GM18907 (cell line): ENCODE measurements around the gene NFIC.

Experiments used
- ATAC-seq: cut with Tn5 transposase; IDR thresholded peaks from one replicate; pipeline ENCODE4 v1.9.1; 2021; ENCODE audit warnings: mild to moderate bottlenecking, moderate library complexity; ENCODE audit not compliant: unreplicated experiment

NFIC gene

DNA sequence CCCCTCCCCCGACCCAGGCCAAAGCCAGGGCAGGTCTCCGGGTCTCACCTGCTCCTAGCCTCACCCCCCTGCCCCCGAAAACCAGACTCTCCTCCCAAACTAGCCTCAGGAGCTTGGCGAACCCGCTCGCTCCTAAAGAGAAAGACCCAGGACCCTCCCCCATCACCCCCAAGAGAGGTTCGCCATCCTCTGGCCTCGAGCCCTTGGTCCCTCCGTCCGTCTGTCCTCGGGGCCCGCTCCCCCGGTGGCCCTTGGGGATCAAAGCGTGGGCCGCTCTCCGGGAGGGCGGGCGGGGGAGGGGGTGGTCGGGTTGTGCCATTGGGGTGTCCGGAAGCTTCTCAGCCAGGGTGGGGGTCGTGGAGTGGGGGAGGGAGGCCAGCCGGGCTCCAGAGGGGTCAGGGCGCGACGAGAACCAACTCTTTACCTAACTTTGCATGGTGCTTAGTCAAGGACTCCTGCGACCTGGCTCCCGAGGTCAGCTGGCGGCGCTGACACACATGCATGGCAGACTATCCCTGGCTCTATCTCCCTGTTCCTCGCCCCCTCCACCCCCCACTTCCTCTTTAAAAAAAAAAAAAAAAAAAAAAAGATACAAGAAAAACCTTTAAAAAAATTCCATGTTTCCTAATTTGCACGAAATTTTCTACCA, 98.3 kb downstream of the NFIC start:
- ATAC-seq = no peak

GRCh38 chr19:3465552-3465951, 99.2 kb downstream of the NFIC start:
- ATAC-seq = no peak

- ATAC-seq = no peak
These were observed 100.3 kb downstream of the NFIC start for GRCh38 chr19:3466635-3467034.

GRCh38 chr19:3467437-3468198, 101.2 kb downstream of the NFIC start:
- ATAC-seq = no peak

DNA sequence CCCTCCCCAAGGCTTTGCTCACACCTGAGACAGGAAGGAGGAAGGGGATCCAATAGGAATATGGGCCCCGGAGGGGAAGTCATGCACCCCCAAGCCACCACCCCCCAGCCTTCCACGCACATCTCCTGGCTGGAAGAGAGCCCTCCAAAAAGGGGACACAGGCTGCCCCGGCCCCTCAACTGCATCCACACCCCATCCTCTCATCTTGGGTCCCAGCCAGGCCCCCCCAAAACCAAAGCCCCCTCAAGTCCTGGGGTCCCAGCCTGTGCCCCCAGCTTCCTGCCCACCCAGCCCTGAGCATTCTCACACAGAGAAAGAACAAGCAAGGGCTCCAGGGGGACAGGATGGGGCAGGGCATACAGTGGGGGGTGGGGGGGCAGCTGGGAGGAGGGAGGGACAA, 101.8 kb downstream of the NFIC start:
- ATAC-seq = no peak

GRCh38 chr19:3469638-3470499, 103.5 kb downstream of the NFIC start:
- ATAC-seq = no peak

DNA sequence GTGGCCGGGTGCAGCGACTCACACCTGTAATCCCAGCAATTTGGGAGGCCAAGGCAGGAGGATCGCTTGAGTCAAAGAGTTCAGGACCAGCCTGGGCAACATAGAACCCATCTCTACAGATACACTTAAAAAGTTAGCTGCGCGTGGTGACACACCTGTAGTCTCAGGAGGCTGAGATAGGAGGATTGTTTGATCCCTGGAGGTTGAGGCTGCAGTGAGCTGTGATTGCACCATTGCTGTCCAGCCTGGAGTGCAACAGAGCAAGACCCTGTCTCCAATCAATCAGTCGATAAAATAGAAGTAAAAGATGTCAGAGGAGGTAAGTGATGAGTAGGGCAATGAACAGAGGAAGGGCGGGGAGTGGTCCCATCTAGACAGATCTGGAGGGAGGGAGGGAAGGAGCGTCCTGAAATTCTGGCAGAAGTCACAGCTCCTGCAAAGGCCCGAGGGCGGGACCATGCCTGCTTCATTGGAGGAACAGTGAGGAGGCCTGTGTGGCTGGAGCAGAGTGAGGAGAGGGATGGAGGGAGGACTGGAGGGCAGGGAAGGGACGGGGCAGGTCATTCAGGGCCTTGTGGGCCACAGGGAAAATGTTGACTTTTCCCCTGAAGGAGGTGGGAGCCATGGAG, 104.2 kb downstream of the NFIC start:
- no peak for ATAC-seq

DNA sequence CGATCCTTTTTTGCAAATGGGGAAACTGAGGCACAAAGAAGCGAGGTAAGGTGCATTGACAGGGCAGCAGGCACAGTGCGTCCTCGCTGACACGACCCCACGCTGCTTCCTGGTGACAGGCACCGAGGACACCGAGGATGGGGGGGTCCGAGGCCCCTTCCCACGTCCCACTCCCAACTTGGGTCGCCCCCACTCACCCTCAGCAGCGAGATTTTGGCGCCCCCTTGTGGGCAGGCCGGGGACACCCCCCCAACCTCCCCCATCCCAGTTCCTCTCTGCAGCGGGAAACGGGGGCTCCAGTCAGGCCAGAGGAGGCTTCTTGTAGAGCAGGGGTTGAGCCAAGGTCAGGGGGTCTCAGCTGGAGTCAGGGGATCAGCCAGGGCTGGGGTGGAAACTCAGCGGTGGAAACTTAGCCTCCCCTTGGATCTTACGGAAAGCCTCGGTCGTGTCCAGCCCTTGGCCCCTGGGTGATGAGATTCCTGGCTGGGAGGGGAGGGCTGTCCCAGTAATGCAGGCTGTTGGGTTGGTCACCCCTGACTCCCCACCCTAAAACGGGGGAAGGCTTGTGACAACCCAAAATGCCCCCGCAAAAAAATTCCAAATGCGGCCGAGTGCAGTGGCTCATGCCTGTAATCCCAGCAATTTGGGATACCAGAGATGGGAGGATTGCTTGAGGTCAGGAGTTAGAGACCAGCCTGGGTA, 105.7 kb downstream of the NFIC start:
- ATAC-seq = no peak

DNA sequence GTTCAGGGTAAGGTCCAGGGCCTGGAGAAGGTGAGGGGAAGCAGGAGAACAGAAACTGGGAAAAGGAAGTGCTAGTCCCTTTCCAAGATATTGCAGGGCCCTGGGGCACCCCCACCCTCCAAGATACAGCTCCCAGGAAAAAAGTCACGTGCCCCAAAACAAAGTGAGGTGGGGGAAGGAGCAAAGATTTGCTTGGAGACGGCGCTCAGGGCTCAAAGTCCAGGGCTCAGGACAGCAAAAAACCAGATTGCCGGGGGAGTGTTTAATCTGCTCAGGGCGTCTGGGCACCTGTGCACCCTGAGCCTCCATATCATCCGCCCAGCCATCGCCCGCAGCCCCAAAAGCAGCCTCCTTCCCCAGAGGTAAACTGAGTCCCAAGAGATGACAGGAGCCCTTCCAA, 107.6 kb downstream of the NFIC start:
- ATAC-seq = no peak

- no peak for ATAC-seq
These were observed 108.2 kb downstream of the NFIC start for GRCh38 chr19:3474614-3475013.

- ATAC-seq = no peak
These were observed 109.1 kb downstream of the NFIC start for GRCh38 chr19:3475449-3475848.

GRCh38 chr19:3476830-3477229, 110.4 kb downstream of the NFIC start:
- ATAC-seq = no peak

DNA sequence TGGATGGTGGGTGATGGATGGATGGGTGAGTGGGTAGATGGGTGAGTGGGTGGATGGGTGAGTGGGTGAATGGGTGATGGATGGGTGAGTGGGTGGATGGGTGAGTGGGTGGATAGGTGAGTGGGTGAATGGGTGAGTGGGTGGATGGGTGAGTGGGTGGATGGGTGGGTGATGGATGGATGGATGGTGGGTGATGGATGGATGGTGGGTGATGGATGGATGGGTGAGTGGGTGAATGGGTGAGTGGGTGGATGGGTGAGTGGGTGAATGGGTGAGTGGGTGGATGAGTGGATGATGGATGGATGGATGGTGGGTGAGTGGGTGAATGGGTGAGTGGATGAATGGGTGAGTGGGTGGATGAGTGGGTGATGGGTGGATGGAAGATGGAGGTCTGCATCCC, 111.1 kb downstream of the NFIC start:
- no peak for ATAC-seq

- no peak for ATAC-seq
These were observed 111.6 kb downstream of the NFIC start for GRCh38 chr19:3477951-3478350.

DNA sequence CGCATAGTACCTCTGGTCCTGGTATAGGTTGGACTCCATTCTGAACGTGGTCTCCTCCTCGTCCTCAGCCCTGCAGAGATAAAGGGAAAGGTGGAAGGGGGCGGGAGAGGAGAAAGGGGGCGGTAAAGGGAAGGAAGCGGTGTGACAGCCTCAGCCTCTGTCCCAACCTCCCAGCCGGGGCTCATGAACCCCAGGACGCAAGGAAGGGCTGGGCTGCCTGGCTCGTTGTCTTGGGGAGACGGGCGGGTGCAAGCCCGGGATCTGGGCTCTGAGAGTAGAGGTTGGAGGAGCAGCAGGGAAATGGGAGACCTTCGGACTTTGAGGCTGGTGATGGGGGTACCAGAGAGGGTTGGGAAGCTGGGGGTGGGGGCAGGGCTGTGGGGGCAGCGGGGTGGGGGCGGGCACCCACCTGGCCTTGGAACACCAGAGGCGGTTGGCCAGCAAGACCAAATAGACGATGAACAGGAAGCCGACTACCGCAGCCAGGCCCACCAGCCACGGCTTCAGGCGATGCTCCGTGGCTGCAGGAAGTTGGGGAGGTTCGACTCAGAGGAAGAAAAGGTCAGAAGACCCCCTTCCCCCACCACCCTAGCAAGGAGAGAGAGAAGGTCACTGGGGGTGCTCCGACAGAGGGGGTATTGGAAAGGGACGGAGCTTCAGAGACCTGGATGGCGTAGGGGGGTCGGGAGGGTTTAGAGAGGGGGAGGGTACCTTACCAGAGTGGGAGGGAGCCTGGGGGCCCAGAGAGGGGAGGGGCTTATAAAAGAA, 112.2 kb downstream of the NFIC start:
- no peak for ATAC-seq

GRCh38 chr19:3479177-3479833, 112.9 kb downstream of the NFIC start:
- ATAC-seq = no peak

GRCh38 chr19:3479834-3480215, 113.4 kb downstream of the NFIC start:
- ATAC-seq = no peak

- no peak for ATAC-seq
These were observed 114.2 kb downstream of the NFIC start, which contains the start of gene SMIM24 for GRCh38 chr19:3480383-3481091. SMIM24 (minus strand) TSS chr19:3480525; CDS start chr19:3480463, 62 bp downstream.
